GM21526 (cell line): Measurements from ENCODE around the gene STIL.

ENCODE experiments used
- ATAC-seq: cut with Tn5 transposase; IDR thresholded peaks from one replicate; pipeline ENCODE4 v1.9.1; 2021; ENCODE audit warnings: moderate library complexity; ENCODE audit not compliant: unreplicated experiment, low FRiP score

STIL gene

GRCh38 chr1:47224676-47225399, 89.1 kb downstream of the STIL start:
- no peak for ATAC-seq

- ATAC-seq: no peak
These were observed 89.8 kb downstream of the STIL start for GRCh38 chr1:47223921-47224675.

GRCh38 chr1:47223174-47223920, 90.6 kb downstream of the STIL start:
- ATAC-seq: no peak

- no peak for ATAC-seq
These were observed 91.5 kb downstream of the STIL start for GRCh38 chr1:47222476-47222875.

- no peak for ATAC-seq
These were observed 94.2 kb downstream of the STIL start for GRCh38 chr1:47219590-47220220.

GRCh38 chr1:47219001-47219400, 94.9 kb downstream of the STIL start:
- no peak for ATAC-seq

GRCh38 chr1:47216278-47217059, 97.5 kb downstream of the STIL start:
- ATAC-seq: no peak

- no peak for ATAC-seq
These were observed 98.2 kb downstream of the STIL start for GRCh38 chr1:47215713-47216112.

GRCh38 chr1:47214549-47214948, 99.4 kb downstream of the STIL start:
- ATAC-seq: no peak

GRCh38 chr1:47213230-47213963, 100.5 kb downstream of the STIL start:
- no peak for ATAC-seq

- ATAC-seq: no peak
These were observed 101.2 kb downstream of the STIL start for GRCh38 chr1:47212636-47213229.

- ATAC-seq: no peak
These were observed 102.1 kb downstream of the STIL start for GRCh38 chr1:47211796-47212269.

- ATAC-seq: no peak
These were observed 103.3 kb downstream of the STIL start for GRCh38 chr1:47210666-47211065.

GRCh38 chr1:47209725-47210325, 104.1 kb downstream of the STIL start:
- ATAC-seq: no peak

GRCh38 chr1:47209091-47209490, 104.9 kb downstream of the STIL start:
- ATAC-seq: no peak

- ATAC-seq: no peak
These were observed 105.5 kb downstream of the STIL start for GRCh38 chr1:47208374-47208850.

- no peak for ATAC-seq
These were observed 106.1 kb downstream of the STIL start for GRCh38 chr1:47207803-47208373.

GRCh38 chr1:47205918-47206317, 108.0 kb downstream of the STIL start:
- no peak for ATAC-seq
